Gastrocnemius medialis (tissue), 4 donors: ENCODE data around the gene NKX3-2.

Source experiments
- CTCF ChIP-seq, 5 experiments: fragments of 450-650 bp in 3 of 5; fragments of 200-600 bp in 2 of 5; sonication (generic) in 2 of 5; IDR thresholded peaks in 4 of 5; conservative IDR thresholded peaks in 1 of 5; 1 replicate in 4 of 5; 2 replicates in 1 of 5; pipeline ENCODE4 v1.5.1; 2016 to 2019; ENCODE audit warnings: antibody characterized with exemption in 5 of 5, mild to moderate bottlenecking in 3 of 5, moderate library complexity in 3 of 5
- POLR2A ChIP-seq, 2 donors: fragments of 450-650 bp; IDR thresholded peaks; one replicate each; pipeline ENCODE4 v1.6.1; 2017; ENCODE audit warnings: antibody characterized with exemption in 2 of 2, mild to moderate bottlenecking in 2 of 2, moderate library complexity in 2 of 2

GRCh38 chr4:13533670-13534343, 10.5 kb downstream of the NKX3-2 start:
- TF ChIP-seq POLR2A (IDR thresholded peaks at IDR 0.05) (no peak), CTCF (IDR thresholded peaks at IDR 0.05 in 4 of 5, conservative IDR thresholded peaks at IDR 0.05 in 1 of 5) (no peak)
